ENCODE measurements around the gene SRGAP1. TPM values are rescaled to one million over a fixed set of nuclear protein-coding genes. Genes with fewer than 3 reads are reported as not detected.

Gene SRGAP1
- total RNA-seq, 1 experiment from 2014 or later, result 28.3 TPM

- intact Hi-C loops (cut with micrococcal nuclease; ENCODE audit: unreplicated experiment), result loop anchor here (5.0 kb wide), 1 partner anchor 551 kb away; no protein-coding TSS in a partner anchor
- CTCF ChIA-PET, result interaction anchor here (1.8 kb wide), 1 partner anchor 346 kb away, joined by 7 read pairs; no protein-coding TSS in a partner anchor
- H3K27me3 Mint-ChIP-seq (ENCODE audit: unreplicated experiment), result no peaks in the 10 kb centered on the region
- no TSS peak for BruUV-seq (replicated peaks)
- TF ChIP-seq CTCF (IDR thresholded peaks at IDR 0.05; ENCODE audit: unreplicated experiment), result no peak
- H3K9me3 Mint-ChIP-seq (ENCODE audit: low read depth, unreplicated experiment), result no peaks in the 10 kb centered on the region
- no peak overlapping the region for H3K27ac Mint-ChIP-seq (ENCODE audit: unreplicated experiment)
- no peaks in the 10 kb centered on the region for H3K36me3 Mint-ChIP-seq (ENCODE audit: insufficient read depth, unreplicated experiment)
- no peak for DNase-seq
- no peak overlapping the region for H3K4me3 Mint-ChIP-seq (ENCODE audit: low read depth, unreplicated experiment)
- H3K4me1 Mint-ChIP-seq (ENCODE audit: low read depth, unreplicated experiment), result no peaks in the 10 kb centered on the region
Measured at GRCh38 chr12:63836046-63836445, 8.5 kb upstream of the SRGAP1 start.

- Mint-ChIP-seq H3K36me3 (ENCODE audit: insufficient read depth, unreplicated experiment) (no peaks in the 10 kb centered on the region), H3K4me3 (ENCODE audit: low read depth, unreplicated experiment) (no peak overlapping the region), H3K4me1 (ENCODE audit: low read depth, unreplicated experiment) (no peaks in the 10 kb centered on the region), H3K27ac (ENCODE audit: unreplicated experiment) (no peak overlapping the region), H3K9me3 (ENCODE audit: low read depth, unreplicated experiment) (no peaks in the 10 kb centered on the region), H3K27me3 (ENCODE audit: unreplicated experiment) (no peaks in the 10 kb centered on the region)
- DNase-seq, result no peak
- CTCF ChIA-PET, result interaction anchor here (0.5 to 1.8 kb wide), 2 partner anchors 345 to 402 kb away, joined by 3 to 7 read pairs; no protein-coding TSS in a partner anchor
- intact Hi-C loops (cut with micrococcal nuclease; ENCODE audit: unreplicated experiment), result loop anchor here (5.0 kb wide), 1 partner anchor 550 kb away; no protein-coding TSS in a partner anchor
- TF ChIP-seq CTCF (IDR thresholded peaks at IDR 0.05; ENCODE audit: unreplicated experiment), result no peak
- BruUV-seq (replicated peaks), result no TSS peak
Measured at GRCh38 chr12:63836936-63837335, 7.6 kb upstream of the SRGAP1 start.

- no peaks in the 10 kb centered on the region for H3K4me1 Mint-ChIP-seq (ENCODE audit: low read depth, unreplicated experiment)
- no peaks in the 10 kb centered on the region for H3K9me3 Mint-ChIP-seq (ENCODE audit: low read depth, unreplicated experiment)
- no peak overlapping the region for H3K27ac Mint-ChIP-seq (ENCODE audit: unreplicated experiment)
- H3K36me3 Mint-ChIP-seq (ENCODE audit: insufficient read depth, unreplicated experiment), result peaks cover 6% of the 10 kb centered on the region
- no peak for DNase-seq
- no peak for TF ChIP-seq CTCF (IDR thresholded peaks at IDR 0.05; ENCODE audit: unreplicated experiment)
- H3K27me3 Mint-ChIP-seq (ENCODE audit: unreplicated experiment), result no peaks in the 10 kb centered on the region
- no peak overlapping the region for H3K4me3 Mint-ChIP-seq (ENCODE audit: low read depth, unreplicated experiment)
- CTCF ChIA-PET, result no interaction called here
- no TSS peak for BruUV-seq (replicated peaks)
- intact Hi-C loops (cut with micrococcal nuclease; ENCODE audit: unreplicated experiment), result loop anchor here (5.0 kb wide), 1 partner anchor 549 kb away; no protein-coding TSS in a partner anchor
Measured at GRCh38 chr12:63838411-63838810, 6.1 kb upstream of the SRGAP1 start.

- intact Hi-C loops (cut with micrococcal nuclease; ENCODE audit: unreplicated experiment), result no loop called here
- no peak overlapping the region for H3K27ac Mint-ChIP-seq (ENCODE audit: unreplicated experiment)
- CTCF ChIA-PET, result no interaction called here
- no peak for DNase-seq
- no peaks in the 10 kb centered on the region for H3K4me1 Mint-ChIP-seq (ENCODE audit: low read depth, unreplicated experiment)
- no TSS peak for BruUV-seq (replicated peaks)
- H3K36me3 Mint-ChIP-seq (ENCODE audit: insufficient read depth, unreplicated experiment), result peaks cover 29% of the 10 kb centered on the region
- no peaks in the 10 kb centered on the region for H3K9me3 Mint-ChIP-seq (ENCODE audit: low read depth, unreplicated experiment)
- no peak overlapping the region for H3K4me3 Mint-ChIP-seq (ENCODE audit: low read depth, unreplicated experiment)
- no peak for TF ChIP-seq CTCF (IDR thresholded peaks at IDR 0.05; ENCODE audit: unreplicated experiment)
- H3K27me3 Mint-ChIP-seq (ENCODE audit: unreplicated experiment), result no peaks in the 10 kb centered on the region
Measured at GRCh38 chr12:63841011-63841410, 3.5 kb upstream of the SRGAP1 start.
